BLaER1 treated with 17β-estradiol and CSF1 and Interleukin-3, amounts not matched to agents 10 nM and 100 nM (cell line): ENCODE data around the gene MAN1C1.

ENCODE experiments used
- H3K27ac ChIP-seq, 11 experiments: shearing (Covaris generic); formaldehyde crosslinking; 2 replicates each; pipeline ENCODE4 v1.8.1; 2022
- H3K27me3 ChIP-seq, 11 experiments: shearing (Covaris generic); formaldehyde crosslinking; 2 replicates each; pipeline ENCODE4 v1.8.1; 2022
- H3K36me3 ChIP-seq, 11 experiments: shearing (Covaris generic); formaldehyde crosslinking; 2 replicates each; pipeline ENCODE4 v1.8.1; 2022
- H3K4me1 ChIP-seq, 10 experiments: shearing (Covaris generic); formaldehyde crosslinking; 2 replicates each; pipeline ENCODE4 v1.8.1; 2022
- H3K4me2 ChIP-seq, 11 experiments: shearing (Covaris generic); formaldehyde crosslinking; 2 replicates each; pipeline ENCODE4 v1.8.1; 2022
- H3K4me3 ChIP-seq, 10 experiments: shearing (Covaris generic); formaldehyde crosslinking; 2 replicates each; pipeline ENCODE4 v1.8.1; 2022
- H3K9ac ChIP-seq, 11 experiments: shearing (Covaris generic); formaldehyde crosslinking; 2 replicates each; pipeline ENCODE4 v1.8.1; 2022
- H3K9me3 ChIP-seq, 11 experiments: shearing (Covaris generic); formaldehyde crosslinking; replicated peaks in 1 of 11; 2 replicates each; pipeline ENCODE4 v1.8.1; 2022
- H4K20me1 ChIP-seq, 11 experiments: shearing (Covaris generic); formaldehyde crosslinking; 2 replicates each; pipeline ENCODE4 v1.8.1; 2022
- Cebpa-rat ChIP-seq, 11 experiments: shearing (Covaris generic); IDR thresholded peaks; 2 replicates each; pipeline ENCODE4 v1.8.1; 2022

The MAN1C1 gene

GRCh38 chr1:25815208-25816111 lies 198.9 kb downstream of the MAN1C1 start:
- no peak overlapping the region for H3K4me2 ChIP-seq
- peaks cover 26 to 39% (median 33%) of the 10 kb centered on the region in 10 experiments for H3K4me1 ChIP-seq
- H3K9me3 ChIP-seq = no peaks in the 10 kb centered on the region
- H3K9ac ChIP-seq = peak overlapping the region in 1 of 11 experiments; percentile 24; a peak in 1 of 22 replicates
- H3K36me3 ChIP-seq = peaks cover 10 to 55% (median 41%) of the 10 kb centered on the region in 11 experiments; a peak in 20 of 22 replicates
- no peak for TF ChIP-seq Cebpa-rat (IDR thresholded peaks at IDR 0.05)
- no peaks in the 10 kb centered on the region for H3K27me3 ChIP-seq
- no peak overlapping the region for H3K27ac ChIP-seq
- no peak overlapping the region for H3K4me3 ChIP-seq
- H4K20me1 ChIP-seq = peaks cover 0 to 29% (median 3%) of the 10 kb centered on the region in 11 experiments; a peak in 14 of 22 replicates

DNA sequence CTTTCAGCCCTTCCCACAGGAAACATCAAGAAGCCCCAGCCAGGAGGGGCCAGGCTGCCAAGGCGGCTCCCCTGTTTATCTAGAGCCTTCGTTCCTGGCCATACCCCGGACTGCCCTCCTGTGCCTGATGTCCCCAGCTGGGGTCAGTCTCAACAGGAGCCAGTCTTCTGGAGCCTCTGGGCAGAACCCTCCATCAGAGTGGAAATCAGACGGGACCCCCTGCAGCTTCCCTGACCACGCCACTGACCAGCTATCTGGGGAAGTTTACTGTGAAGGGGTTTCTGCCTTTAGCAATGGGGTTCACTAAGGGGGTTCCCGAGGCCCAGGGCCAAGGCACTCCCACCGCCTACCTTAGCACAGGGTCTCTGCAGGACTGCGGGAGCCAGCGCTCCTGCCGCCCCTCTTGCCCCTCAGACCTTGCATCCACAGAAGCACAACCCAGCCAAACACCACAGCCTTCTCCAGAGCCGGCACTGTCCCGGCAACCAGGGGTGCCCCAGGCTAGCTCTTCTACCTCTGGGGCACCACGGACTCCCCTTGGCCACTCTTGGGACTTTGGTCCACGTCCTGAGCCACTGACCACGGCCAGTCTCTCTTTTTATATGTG lies 199.6 kb downstream of the MAN1C1 start:
- peaks cover 10 to 53% (median 41%) of the 10 kb centered on the region in 11 experiments; a peak in 20 of 22 replicates for H3K36me3 ChIP-seq
- no peak overlapping the region for H3K4me3 ChIP-seq
- H3K9ac ChIP-seq = 0 out of 22 replicates have a peak overlapping the region, but pooled peaks of 1 of the 11 experiments have one; percentile 24
- peaks cover 0 to 25% (median 5%) of the 10 kb centered on the region in 11 experiments; a peak in 15 of 22 replicates for H4K20me1 ChIP-seq
- H3K27me3 ChIP-seq = no peaks in the 10 kb centered on the region
- H3K4me1 ChIP-seq = peaks cover 25 to 39% (median 31%) of the 10 kb centered on the region in 10 experiments
- no peak overlapping the region for H3K4me2 ChIP-seq
- no peak overlapping the region for H3K27ac ChIP-seq
- no peak for TF ChIP-seq Cebpa-rat (IDR thresholded peaks at IDR 0.05)
- no peaks in the 10 kb centered on the region for H3K9me3 ChIP-seq

DNA sequence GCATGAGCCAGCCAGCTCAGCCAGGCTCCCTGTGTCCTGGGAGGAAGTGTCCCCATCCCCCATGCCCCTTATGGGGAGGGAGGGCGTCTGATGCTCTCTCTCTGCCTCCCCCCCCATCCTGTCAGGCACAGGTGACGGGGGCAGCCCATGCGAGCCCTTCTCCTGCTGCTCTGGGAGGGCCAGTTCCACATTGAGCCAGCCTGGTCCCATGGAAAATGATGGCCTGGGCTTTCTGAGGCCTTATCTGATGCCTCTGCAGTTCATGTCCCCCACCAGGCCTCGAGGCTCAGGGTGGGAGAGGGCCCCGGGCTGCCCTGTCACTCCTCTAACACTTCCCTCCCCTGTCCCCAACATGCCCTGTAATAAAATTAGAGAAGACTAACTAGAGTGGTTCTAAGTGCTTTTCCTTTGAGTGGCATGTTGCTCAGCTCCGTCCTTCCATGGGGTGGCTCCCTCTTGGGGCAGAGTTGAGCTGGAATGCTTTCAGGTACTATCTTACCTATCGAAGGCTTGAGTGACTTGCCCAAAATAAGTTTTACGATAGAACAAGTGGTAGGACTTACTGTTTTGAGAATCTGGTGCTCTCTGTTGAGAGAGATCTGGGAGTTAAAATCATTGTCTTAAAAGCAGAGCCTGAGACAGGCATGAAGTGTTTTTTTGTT lies 201.4 kb downstream of the MAN1C1 start:
- Histone ChIP-seq H3K27ac (peak overlapping the region in 4 of 11 experiments; percentile 5 to 19 (median 12); a peak in 4 of 22 replicates), H3K9me3 (no peaks in the 10 kb centered on the region)
- no peak for TF ChIP-seq Cebpa-rat (IDR thresholded peaks at IDR 0.05)

GRCh38 chr1:25818569-25818968 lies 202.0 kb downstream of the MAN1C1 start:
- Histone ChIP-seq H3K4me3 (peak overlapping the region in 3 of 10 experiments; percentile 84 to 98 (median 96); a peak in 5 of 20 replicates), H3K4me2 (peak overlapping the region; percentile 88 to 99 (median 94)), H3K27ac (peak overlapping the region in 4 of 11 experiments; percentile 5 to 90 (median 52); a peak in 2 of 22 replicates), H3K27me3 (no peaks in the 10 kb centered on the region), H4K20me1 (peaks cover 6 to 42% (median 24%) of the 10 kb centered on the region in 11 experiments; a peak in 16 of 22 replicates), H3K36me3 (peaks cover 5 to 39% (median 35%) of the 10 kb centered on the region in 11 experiments; a peak in 20 of 22 replicates), H3K4me1 (peaks cover 34 to 52% (median 44%) of the 10 kb centered on the region in 10 experiments), H3K9me3 (no peaks in the 10 kb centered on the region), H3K9ac (peak overlapping the region in 10 of 11 experiments; percentile 14 to 97 (median 90); a peak in 12 of 22 replicates)
- no peak for TF ChIP-seq Cebpa-rat (IDR thresholded peaks at IDR 0.05)

More for the DNA sequence above, 201.4 kb downstream of the MAN1C1 start:
- H3K4me1 ChIP-seq = peaks cover 34 to 50% (median 42%) of the 10 kb centered on the region in 10 experiments
- H3K36me3 ChIP-seq = peaks cover 5 to 39% (median 31%) of the 10 kb centered on the region in 11 experiments; a peak in 19 of 22 replicates
- no peak overlapping the region for H3K4me3 ChIP-seq
- H4K20me1 ChIP-seq = peaks cover 6 to 36% (median 18%) of the 10 kb centered on the region in 11 experiments; a peak in 16 of 22 replicates
- peak overlapping the region in 10 of 11 experiments; percentile 0 to 97 (median 36); a peak in 9 of 22 replicates for H3K9ac ChIP-seq
- H3K4me2 ChIP-seq = peak overlapping the region; percentile 88 to 99 (median 94); a peak in 18 of 22 replicates
- H3K27me3 ChIP-seq = no peaks in the 10 kb centered on the region

GRCh38 chr1:25819491-25820246 lies 203.1 kb downstream of the MAN1C1 start, which contains the start of gene MTFR1L:
Gene MTFR1L, plus strand, starts transcription at chr1:25819954. Its CDS starts 3,151 bp downstream, at chr1:25823105.
- H3K4me1 ChIP-seq = peaks cover 34 to 45% (median 38%) of the 10 kb centered on the region in 10 experiments
- TF ChIP-seq Cebpa-rat (IDR thresholded peaks at IDR 0.05) = no peak
- peak within 1 kb of the TSS; percentile 82 to 98 (median 90) for H3K4me3 ChIP-seq
- no peaks in the 10 kb centered on the region for H3K9me3 ChIP-seq
- peak within 1 kb of the TSS; percentile 73 to 92 (median 87) for H3K27ac ChIP-seq
- H4K20me1 ChIP-seq = peaks cover 6 to 53% (median 28%) of the 10 kb centered on the region in 11 experiments; a peak in 16 of 22 replicates
- no peaks in the 10 kb centered on the region for H3K27me3 ChIP-seq
- H3K36me3 ChIP-seq = peaks cover 15 to 39% (median 35%) of the 10 kb centered on the region in 11 experiments; a peak in 20 of 22 replicates
- H3K9ac ChIP-seq = peak within 1 kb of the TSS; percentile 86 to 97 (median 93)
- H3K4me2 ChIP-seq = peak within 1 kb of the TSS; percentile 88 to 99 (median 94)

GRCh38 chr1:25820247-25821111 lies 203.9 kb downstream of the MAN1C1 start:
- Histone ChIP-seq H3K27me3 (no peaks in the 10 kb centered on the region), H3K36me3 (peaks cover 17 to 35% (median 31%) of the 10 kb centered on the region in 11 experiments; a peak in 20 of 22 replicates), H3K4me2 (peak overlapping the region; percentile 88 to 99 (median 94)), H3K4me3 (peak overlapping the region; percentile 82 to 98 (median 90)), H3K4me1 (peaks cover 34 to 45% (median 38%) of the 10 kb centered on the region in 10 experiments), H3K9me3 (no peaks in the 10 kb centered on the region), H4K20me1 (peaks cover 6 to 51% (median 31%) of the 10 kb centered on the region in 11 experiments; a peak in 16 of 22 replicates), H3K27ac (peak overlapping the region; percentile 73 to 92 (median 87)), H3K9ac (peak overlapping the region; percentile 86 to 97 (median 93))
- TF ChIP-seq Cebpa-rat (IDR thresholded peaks at IDR 0.05) = no peak

DNA sequence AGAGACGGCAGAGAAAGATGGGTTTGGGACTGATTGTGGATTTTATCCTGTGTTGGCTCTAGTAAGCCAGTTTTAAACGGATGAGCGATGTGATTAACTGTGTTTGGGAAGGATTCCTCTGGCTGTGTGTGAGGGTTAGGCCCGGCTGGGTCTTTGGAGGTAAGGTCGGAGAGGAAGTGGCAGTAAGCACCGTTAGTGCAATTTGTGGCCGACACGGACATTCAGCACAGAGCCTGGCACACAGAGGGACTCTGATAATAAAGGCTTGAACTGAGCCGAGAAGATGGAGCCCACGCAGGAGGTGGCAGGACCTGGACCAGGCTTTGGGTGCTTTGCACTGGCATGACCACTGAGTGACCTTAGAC lies 204.5 kb downstream of the MAN1C1 start:
- Histone ChIP-seq H3K27ac (peak overlapping the region; percentile 28 to 92 (median 87); a peak in 21 of 22 replicates), H3K36me3 (peaks cover 19 to 35% (median 31%) of the 10 kb centered on the region in 11 experiments), H3K9me3 (no peaks in the 10 kb centered on the region), H3K4me1 (peaks cover 34 to 45% (median 38%) of the 10 kb centered on the region in 10 experiments), H3K9ac (peak overlapping the region; percentile 86 to 97 (median 93)), H3K4me2 (peak overlapping the region; percentile 88 to 99 (median 94)), H3K4me3 (peak overlapping the region; percentile 82 to 98 (median 90)), H3K27me3 (no peaks in the 10 kb centered on the region), H4K20me1 (peaks cover 10 to 51% (median 32%) of the 10 kb centered on the region in 11 experiments; a peak in 16 of 22 replicates)
- TF ChIP-seq Cebpa-rat (IDR thresholded peaks at IDR 0.05) = no peak
